ENCODE results near the gene PCDHGA9. TPM values are rescaled to one million over a fixed set of nuclear protein-coding genes. Genes with fewer than 3 reads are reported as not detected.

PCDHGA9 gene
- total and polyA plus RNA-seq, 2 of the 8 experiments (the other 6 are each of a cell fraction or from before 2014, with no cell fraction given): 0.79 to 1.1 TPM

DNA sequence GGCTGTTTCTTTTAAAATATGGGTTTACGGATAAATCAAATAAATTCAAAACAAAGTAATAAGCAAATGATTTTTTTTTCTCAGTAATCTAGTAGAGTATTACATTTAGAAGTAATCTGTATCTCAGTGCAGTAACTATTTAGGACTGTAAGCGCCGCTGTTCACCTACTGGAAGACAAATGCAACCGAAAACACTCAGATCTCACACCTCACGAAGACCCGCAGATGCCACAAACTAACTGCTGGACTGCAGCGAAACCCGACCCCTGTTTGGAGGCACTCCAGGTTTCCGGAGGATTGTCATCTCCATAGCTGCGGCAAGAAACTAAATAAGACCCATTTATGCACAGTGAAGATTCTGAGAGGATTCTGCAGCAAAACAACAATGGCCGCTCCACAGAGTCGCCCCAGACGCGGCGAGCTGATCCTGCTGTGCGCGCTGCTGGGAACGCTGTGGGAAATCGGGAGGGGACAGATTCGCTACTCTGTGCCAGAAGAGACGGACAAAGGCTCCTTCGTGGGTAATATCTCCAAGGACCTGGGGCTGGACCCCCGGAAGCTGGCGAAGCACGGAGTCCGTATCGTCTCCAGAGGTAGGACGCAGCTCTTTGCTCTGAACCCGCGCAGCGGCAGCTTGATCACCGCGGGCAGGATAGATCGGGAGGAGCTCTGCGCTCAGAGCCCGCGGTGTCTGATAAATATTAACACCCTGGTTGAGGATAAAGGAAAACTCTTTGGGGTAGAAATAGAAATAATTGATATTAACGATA lies 10.0 kb upstream of the PCDHGA9 start, which contains the start of gene PCDHGA8 (continued):
- TF ChIP-seq, protein P1, sequence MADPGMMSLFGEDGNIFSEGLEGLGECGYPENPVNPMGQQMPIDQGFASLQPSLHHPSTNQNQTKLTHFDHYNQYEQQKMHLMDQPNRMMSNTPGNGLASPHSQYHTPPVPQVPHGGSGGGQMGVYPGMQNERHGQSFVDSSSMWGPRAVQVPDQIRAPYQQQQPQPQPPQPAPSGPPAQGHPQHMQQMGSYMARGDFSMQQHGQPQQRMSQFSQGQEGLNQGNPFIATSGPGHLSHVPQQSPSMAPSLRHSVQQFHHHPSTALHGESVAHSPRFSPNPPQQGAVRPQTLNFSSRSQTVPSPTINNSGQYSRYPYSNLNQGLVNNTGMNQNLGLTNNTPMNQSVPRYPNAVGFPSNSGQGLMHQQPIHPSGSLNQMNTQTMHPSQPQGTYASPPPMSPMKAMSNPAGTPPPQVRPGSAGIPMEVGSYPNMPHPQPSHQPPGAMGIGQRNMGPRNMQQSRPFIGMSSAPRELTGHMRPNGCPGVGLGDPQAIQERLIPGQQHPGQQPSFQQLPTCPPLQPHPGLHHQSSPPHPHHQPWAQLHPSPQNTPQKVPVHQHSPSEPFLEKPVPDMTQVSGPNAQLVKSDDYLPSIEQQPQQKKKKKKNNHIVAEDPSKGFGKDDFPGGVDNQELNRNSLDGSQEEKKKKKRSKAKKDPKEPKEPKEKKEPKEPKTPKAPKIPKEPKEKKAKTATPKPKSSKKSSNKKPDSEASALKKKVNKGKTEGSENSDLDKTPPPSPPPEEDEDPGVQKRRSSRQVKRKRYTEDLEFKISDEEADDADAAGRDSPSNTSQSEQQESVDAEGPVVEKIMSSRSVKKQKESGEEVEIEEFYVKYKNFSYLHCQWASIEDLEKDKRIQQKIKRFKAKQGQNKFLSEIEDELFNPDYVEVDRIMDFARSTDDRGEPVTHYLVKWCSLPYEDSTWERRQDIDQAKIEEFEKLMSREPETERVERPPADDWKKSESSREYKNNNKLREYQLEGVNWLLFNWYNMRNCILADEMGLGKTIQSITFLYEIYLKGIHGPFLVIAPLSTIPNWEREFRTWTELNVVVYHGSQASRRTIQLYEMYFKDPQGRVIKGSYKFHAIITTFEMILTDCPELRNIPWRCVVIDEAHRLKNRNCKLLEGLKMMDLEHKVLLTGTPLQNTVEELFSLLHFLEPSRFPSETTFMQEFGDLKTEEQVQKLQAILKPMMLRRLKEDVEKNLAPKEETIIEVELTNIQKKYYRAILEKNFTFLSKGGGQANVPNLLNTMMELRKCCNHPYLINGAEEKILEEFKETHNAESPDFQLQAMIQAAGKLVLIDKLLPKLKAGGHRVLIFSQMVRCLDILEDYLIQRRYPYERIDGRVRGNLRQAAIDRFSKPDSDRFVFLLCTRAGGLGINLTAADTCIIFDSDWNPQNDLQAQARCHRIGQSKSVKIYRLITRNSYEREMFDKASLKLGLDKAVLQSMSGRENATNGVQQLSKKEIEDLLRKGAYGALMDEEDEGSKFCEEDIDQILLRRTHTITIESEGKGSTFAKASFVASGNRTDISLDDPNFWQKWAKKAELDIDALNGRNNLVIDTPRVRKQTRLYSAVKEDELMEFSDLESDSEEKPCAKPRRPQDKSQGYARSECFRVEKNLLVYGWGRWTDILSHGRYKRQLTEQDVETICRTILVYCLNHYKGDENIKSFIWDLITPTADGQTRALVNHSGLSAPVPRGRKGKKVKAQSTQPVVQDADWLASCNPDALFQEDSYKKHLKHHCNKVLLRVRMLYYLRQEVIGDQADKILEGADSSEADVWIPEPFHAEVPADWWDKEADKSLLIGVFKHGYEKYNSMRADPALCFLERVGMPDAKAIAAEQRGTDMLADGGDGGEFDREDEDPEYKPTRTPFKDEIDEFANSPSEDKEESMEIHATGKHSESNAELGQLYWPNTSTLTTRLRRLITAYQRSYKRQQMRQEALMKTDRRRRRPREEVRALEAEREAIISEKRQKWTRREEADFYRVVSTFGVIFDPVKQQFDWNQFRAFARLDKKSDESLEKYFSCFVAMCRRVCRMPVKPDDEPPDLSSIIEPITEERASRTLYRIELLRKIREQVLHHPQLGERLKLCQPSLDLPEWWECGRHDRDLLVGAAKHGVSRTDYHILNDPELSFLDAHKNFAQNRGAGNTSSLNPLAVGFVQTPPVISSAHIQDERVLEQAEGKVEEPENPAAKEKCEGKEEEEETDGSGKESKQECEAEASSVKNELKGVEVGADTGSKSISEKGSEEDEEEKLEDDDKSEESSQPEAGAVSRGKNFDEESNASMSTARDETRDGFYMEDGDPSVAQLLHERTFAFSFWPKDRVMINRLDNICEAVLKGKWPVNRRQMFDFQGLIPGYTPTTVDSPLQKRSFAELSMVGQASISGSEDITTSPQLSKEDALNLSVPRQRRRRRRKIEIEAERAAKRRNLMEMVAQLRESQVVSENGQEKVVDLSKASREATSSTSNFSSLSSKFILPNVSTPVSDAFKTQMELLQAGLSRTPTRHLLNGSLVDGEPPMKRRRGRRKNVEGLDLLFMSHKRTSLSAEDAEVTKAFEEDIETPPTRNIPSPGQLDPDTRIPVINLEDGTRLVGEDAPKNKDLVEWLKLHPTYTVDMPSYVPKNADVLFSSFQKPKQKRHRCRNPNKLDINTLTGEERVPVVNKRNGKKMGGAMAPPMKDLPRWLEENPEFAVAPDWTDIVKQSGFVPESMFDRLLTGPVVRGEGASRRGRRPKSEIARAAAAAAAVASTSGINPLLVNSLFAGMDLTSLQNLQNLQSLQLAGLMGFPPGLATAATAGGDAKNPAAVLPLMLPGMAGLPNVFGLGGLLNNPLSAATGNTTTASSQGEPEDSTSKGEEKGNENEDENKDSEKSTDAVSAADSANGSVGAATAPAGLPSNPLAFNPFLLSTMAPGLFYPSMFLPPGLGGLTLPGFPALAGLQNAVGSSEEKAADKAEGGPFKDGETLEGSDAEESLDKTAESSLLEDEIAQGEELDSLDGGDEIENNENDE (IDR thresholded peaks at IDR 0.05; ENCODE audit: insufficient replicate concordance, low read length): no peak
- TF ChIP-seq TAF7 (optimal IDR thresholded peaks at IDR 0.05; ENCODE audit: borderline replicate concordance, low read depth, low read length): no peak
- no peak for TF ChIP-seq EGR1 (IDR thresholded peaks at IDR 0.05; ENCODE audit: borderline replicate concordance, low read depth, low read length)
- TF ChIP-seq YY1 (IDR thresholded peaks at IDR 0.05; ENCODE audit: low read depth, low read length): no peak
- no peak for TF ChIP-seq PHF8 (conservative IDR thresholded peaks at IDR 0.05; ENCODE audit: low read depth, low read length)
- TF ChIP-seq RNF2 (IDR thresholded peaks at IDR 0.05; ENCODE audit: borderline replicate concordance, low read depth, low read length, missing control alignments, poor library complexity, severe bottlenecking): no peak

All from H1 (cell line).